Measurements from ENCODE around the gene HSPB7.
"Not testable (repeated sequence)": the region's sequence is repeated elsewhere in the genome, so short reads cannot be mapped to it uniquely, and the experiment has no call there.

DNA sequence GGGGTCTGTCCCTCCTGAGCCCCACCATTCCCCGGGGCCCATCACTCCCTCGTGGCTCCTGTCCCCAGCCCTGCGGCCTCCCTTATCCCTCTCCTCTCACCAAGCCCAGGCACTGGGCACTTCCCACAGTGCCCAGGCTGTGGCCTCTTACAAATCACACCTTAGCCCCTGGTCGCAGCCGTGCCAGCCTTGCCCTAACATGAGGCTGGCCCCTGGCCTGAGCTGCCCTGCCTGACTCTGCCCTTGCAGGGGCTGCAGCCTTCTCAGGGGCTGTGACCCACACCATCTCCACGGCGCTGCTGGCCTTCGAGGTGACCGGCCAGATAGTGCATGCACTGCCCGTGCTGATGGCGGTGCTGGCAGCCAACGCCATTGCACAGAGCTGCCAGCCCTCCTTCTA is 34.1 kb upstream of the HSPB7 start:
- TF ChIP-seq YY1, HNF4G, RAD21 (IDR thresholded peaks at IDR 0.05): not testable (repeated sequence)
- TF ChIP-seq, protein P1, sequence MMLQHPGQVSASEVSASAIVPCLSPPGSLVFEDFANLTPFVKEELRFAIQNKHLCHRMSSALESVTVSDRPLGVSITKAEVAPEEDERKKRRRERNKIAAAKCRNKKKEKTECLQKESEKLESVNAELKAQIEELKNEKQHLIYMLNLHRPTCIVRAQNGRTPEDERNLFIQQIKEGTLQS (IDR thresholded peaks at IDR 0.05) = not testable (repeated sequence)
